HG03175 (cell line): Measurements from ENCODE around the gene TRIP13.

ENCODE experiments used
- ATAC-seq: cut with Tn5 transposase; IDR thresholded peaks from one replicate; pipeline ENCODE4 v1.9.1; 2021; ENCODE audit warnings: mild to moderate bottlenecking, moderate library complexity; ENCODE audit not compliant: unreplicated experiment

The TRIP13 gene

GRCh38 chr5:963673-964531 lies 71.2 kb downstream of the TRIP13 start:
- peak; percentile 48 for ATAC-seq

- no peak for ATAC-seq
Observed at GRCh38 chr5:964821-965220, 72.1 kb downstream of the TRIP13 start.

- no peak for ATAC-seq
Observed at GRCh38 chr5:965604-966344, 73.1 kb downstream of the TRIP13 start.

GRCh38 chr5:966345-966710 lies 73.6 kb downstream of the TRIP13 start:
- no peak for ATAC-seq

GRCh38 chr5:966941-967340 lies 74.3 kb downstream of the TRIP13 start:
- ATAC-seq, result no peak
